GM18507 (cell line): ENCODE measurements around the gene FBN3.

Source experiments
- DNase-seq: peaks from one replicate; pipeline ENCODE4 v3.0.0; 2011; ENCODE audit warnings: low read depth; ENCODE audit not compliant: insufficient read length; ENCODE audit errors: extremely low spot score
- FAIRE-seq: peaks from 2 replicates; lab custom pipeline; 2011; peaks lifted over from hg19 to GRCh38; lab: Jason Lieb, UNC

The FBN3 gene

DNA sequence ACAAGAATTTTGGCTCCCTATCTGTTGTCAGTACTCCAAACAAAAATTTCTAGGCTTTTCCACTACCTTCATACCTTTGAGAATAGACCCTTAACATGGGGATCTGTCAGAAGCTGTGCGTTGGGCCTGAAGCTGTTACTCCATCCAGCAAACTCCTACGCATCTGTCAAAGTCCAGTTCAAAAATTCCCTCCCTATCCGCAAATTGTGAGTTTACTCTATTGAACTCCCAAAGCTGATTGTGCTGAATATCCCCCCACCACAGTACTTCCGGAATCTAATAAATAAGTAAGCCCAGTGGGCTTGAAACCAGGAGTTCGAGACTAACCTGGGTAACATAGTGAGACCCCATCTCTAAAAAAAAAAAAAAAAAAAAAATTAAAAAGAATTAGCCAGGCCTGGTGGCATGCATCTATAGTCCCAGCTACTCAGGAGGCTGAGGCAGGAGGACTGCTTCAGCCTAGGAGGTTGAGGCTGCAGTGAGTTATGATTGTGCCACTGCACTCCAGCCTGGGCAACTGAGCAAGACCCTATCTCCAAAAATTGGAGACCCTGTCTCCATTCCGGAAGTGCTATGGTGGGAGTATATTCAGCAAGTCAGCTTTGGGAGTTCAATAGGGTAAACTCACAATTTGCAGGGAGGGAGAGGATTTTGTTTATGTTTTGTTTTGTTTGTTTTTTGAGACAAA, 930 bp upstream of the FBN3 start:
- FAIRE-seq (no peak), DNase-seq (no peak)

DNA sequence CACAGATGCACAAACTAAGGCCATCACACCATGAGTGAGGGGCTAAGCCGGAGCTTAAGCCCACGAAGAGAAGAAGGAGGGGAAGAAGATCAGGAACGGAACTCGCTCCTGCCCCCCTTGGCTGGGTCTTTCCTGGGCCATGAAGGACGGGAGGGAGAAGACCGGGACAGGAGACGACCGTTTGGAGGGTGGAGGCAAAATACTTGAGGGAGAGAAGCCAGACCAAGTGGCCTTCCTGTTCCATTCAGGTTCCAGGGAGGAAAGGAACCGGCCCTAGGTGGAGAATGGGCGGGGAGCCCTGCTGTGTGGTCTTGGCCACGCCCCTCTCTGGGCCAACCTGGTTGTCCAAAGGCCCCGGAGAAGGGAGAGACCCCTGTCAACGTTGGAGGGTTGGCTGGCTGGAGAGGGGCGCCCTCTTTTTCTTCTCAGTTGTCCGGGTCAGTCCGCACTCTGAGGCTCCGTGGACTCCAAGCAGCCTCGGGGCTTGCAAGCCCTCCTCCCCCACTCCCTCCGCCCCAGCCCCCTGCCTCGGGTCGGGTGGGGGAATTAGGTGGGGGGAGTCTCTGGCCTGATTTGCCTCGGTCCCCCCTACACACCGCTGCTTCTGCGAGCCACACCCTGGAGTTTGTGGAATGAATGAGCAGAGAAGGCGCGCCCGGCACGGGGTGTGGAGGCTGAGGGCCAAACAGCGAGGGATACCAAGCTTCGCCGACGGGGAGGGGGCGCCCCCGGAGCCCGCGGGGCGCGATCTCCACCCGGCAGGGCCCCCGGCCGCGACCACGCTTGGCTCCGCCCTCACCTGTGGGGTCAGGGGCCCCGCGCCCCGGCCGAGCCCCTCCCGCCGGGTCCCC, 757 bp downstream of the FBN3 start:
- no peak for DNase-seq
- no peak for FAIRE-seq

DNA sequence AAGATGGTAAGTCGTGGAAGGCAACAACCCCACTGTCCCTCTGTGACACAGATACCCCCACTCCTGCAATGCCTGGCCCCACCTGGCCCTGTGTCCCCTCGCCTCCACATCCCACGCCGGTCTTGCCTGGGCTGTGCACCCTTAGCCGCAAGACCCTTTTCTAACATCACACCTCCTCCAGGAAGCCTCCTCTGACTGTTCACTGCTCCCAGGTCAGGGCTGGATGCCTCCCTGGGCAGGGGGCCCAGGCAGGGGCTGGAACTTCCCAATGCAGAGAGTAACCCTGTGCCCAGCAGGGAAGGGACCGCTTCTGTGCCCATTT, 1.3 kb downstream of the FBN3 start:
- DNase-seq (no peak), FAIRE-seq (no peak)

DNA sequence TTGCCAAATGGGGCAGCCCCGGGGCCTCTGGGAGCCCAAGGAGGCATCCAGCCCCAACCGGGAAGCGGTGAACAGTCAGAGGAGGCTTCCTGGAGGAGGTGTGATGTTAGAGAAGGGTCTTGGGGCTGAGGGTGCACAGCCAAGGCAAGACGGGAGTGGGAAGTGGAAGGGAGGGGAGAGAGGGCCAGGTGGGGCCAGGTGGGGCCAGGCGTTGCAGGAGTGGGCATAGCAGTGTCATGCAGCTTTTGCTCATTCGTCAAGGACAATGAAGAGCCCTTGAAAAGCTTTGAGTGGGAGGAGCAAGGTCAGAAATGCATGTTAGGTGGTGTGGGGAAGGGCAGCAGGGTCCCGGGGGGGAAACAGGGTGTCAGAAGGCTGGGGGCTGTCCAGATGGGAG, 1.8 kb downstream of the FBN3 start:
- no peak for FAIRE-seq
- no peak for DNase-seq

DNA sequence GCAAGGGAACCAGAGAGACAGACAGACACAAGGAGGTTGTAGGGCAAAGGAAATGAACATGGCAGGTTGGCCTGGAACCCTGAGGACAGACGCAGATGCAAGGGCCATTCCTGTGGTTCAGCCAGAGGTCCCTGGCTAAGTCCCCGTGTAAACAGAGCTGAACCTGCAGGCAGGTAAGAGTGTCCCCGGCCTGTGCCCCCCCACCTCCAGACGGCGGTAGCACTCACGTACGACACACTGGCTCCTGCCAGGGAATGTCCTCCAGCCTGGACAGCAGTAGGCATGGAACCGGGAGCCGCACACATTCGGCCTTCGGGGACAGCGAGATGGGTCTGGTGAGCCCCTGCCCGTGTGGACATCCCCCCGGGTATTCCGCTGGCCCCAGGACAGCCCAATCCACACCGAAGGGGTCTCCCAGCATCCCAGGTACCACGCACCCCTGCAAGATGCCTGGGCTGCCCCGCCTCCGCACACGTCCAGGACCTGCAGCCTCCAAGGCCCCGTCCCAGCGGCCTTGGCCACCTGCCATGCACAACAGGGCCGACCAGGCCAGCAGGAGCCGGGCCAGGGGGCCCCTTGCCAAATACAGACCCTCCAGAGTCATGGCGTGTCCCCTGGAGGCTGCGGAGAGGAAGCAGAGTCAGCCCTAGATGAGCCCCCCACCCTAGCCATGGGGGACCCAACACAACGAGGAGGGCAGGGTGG, 2.4 kb downstream of the FBN3 start:
- FAIRE-seq: no peak
- no peak for DNase-seq

DNA sequence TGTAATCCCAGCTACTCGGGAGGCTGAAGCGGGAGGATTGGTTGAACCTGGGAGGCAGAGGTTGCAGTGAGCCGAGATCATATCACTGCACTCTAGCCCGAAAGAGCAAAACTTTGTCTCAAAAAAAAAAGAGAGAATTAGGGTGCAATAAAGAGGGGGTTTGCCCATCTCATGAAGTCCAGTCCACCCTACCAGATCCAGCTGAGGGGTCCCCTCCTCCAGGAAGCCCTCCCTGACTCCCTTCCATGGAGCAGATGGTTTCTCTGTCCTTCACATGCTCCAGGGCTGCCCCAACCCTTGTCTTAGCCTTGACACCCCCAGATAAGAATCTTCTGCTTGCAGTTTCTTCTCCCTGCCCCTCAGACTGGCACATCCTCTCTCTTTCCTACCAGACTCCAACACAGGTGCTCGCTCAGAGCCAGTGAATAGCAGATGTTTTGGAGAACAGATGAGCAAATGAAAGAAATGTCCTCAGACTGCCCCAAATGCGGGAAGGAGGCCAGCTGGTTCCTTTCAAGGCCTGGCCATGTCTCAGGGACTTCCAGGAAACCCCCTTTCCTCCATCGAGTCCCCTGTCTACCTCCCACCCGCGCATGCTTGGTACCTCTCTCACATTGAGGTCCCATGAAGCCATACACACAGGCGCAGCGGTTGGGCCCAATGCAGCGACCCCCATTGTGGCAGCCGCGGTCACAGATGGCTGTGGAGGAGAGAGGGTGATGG, 5.0 kb downstream of the FBN3 start:
- FAIRE-seq (no peak), DNase-seq (no peak)

DNA sequence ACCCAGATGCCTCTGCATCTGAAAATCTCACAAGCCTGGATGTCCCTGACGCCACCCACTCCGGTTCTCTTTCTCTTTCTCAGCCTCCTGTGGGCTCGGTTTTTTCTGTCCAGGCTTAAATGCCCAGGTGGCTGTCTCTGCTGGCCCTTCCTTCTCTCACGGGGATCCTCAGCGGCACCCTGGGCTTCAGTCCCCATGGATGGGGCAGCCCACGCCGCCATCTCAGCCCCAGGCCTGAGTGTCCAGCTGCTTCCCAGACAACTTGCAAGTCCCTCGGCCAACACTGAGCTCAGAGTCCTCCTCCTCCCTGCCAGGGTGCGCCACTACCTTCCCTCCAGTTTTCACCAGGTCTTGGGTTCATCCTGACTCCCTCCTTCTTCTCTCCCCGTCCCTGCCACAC, 6.4 kb downstream of the FBN3 start:
- FAIRE-seq: no peak

DNA sequence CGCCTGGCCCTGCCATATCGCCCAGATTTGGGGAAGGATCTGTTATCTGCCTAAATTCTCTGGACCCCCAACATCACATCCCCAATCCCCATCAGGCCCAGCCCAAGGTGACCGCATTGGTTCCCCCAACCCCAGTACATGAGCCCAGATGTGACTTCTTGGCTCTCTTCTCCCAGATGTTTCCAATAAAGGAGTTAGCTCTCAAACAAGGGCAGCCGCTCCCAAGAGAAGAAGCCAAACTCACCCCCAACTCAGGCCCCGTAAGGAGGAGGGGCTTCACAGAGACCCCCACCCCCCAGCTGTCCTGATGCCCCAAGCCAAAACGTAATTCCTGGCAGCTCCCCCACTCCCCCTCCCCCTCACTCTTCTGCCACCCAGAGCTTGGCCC, 6.9 kb downstream of the FBN3 start:
- no peak for DNase-seq

More for the DNA sequence above, 6.4 kb downstream of the FBN3 start:
- no peak for DNase-seq

DNA sequence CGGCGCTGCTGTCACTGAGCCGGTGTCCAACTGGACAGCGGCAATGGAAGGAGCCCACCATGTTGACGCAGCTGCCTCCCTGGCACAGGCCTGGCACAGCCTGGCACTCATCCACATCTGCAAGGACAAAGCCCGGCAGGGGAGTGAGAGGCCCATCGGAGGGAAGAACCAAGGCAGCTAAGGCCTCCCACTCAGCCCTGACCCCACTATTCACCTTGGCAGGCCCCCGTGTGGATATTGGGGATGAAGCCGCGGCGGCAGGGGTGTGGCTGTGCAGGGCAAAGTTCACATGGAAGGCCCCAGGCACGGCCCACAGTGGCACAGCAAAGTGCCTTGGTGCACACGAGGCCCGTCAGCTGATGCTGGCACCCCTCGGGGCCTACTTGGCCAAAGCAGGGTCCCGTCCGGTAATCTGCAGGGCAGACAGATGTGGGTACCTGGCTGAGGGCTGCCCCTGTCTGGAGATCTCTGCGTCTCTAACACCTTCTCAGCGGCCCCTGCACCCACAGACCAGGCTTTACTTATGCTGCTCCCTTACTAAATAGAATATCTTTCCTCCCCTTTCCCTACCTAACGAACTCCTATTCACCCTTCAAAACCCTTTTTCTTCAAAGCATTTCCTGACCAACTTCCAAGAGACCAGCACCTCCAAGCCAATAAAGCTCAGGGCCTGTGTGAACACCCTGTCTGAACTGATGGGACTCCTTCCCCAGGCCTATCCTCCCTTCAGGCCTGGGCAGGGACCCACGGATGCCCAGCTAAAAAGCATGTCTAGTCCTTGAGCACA, 7.5 kb downstream of the FBN3 start:
- DNase-seq: no peak
- FAIRE-seq: no peak

More for the DNA sequence above, 6.9 kb downstream of the FBN3 start:
- no peak for FAIRE-seq

DNA sequence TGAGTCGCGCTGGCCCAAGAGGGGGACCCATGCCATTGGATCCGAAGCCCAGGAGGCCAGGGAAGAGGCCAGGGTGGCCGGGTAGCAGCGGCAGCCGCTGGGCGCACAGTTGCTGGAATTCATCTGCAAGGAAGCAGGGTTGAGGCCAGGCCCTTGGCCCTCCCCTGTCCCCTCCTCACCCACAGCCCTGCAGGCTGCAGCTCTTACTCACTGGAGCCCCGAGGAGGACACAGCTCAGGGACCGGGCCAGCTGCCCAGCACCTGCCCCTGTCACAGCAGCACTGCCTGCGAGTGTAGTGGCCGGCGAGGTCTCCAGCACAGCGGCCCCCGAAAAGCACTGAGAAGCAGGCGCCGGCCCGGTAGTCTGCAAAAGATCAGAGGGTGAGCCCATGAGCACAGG, 11.2 kb downstream of the FBN3 start:
- DNase-seq: no peak
- FAIRE-seq: no peak

DNA sequence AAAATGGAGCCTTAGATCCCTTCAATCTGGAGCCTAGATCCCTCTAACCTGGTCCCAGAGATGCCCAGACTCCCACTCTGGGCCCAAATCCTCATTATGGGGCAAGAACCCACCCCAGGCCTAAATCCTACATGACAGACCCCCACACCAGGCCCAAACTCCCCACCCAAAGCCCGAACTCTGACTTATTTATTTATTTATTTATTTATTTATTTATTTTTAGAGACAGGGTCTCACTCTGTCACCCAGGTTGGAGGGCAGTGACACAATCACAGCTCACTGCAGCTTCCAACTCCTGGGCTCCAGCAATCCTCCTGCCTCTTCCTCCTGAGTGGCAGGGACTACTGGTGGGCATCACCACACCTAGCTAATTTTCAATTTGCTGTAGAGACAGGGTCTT, 12.0 kb downstream of the FBN3 start:
- FAIRE-seq (no peak), DNase-seq (no peak)

DNA sequence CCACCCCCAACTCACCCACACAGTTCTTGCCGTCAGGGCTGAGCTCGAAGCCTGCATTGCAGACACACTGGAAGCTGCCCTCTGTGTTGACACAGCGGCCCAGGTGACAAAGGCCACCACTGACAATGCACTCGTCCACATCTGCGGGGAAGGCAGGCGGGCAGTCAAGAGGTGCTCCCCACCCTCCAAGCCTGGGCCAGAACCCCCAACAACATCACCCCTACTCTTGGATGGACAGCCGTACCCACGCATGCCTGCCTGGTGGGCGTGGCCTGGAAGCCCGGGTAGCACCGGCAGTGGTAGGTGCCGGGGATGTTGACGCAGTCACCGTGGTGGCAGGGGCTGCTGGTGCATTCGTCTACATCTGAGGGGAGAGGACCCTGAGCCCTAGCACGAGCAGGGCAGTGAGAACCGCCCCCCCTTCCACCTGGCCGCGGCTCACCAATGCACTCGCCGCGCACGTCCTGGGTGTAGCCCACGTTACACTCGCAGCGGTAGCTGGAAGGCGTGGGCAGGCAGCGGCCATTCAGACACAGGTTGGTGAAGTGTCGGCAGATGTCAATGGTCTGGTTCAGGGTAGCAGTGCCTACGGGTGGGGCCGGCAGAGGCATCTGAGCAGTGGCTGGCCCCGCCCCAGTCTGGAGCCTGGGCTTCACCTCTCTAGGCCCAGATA, 13.3 kb downstream of the FBN3 start:
- DNase-seq (no peak), FAIRE-seq (no peak)

DNA sequence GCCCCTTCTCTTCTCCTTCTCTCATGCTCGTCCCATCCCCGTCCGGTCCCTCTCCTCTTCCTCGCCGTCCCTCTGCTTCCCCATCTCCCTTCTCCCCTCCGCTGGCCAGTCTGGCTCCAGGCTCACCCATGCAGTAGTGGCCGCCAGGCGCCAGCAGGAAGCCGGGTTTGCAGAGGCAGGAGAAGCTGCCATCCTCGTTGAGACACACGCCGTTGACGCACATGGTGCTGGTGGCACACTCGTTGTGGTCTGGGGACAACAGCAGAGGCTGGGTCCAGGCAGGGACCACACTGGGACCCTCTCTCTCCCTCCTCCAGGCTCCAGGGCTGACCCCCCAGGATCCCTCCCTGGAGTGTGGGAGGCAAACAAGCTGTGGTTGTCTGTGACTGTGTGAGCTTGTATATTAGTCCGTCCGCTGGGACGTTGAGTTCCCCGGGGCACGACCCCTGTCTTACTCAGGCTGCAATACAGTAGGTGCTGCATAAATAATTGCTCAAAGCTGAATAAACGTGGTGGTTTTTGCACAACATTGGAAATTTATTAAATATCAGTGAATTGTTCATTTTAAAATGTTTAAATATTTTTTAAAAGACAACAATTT, 16.4 kb downstream of the FBN3 start:
- FAIRE-seq (no peak), DNase-seq (no peak)

DNA sequence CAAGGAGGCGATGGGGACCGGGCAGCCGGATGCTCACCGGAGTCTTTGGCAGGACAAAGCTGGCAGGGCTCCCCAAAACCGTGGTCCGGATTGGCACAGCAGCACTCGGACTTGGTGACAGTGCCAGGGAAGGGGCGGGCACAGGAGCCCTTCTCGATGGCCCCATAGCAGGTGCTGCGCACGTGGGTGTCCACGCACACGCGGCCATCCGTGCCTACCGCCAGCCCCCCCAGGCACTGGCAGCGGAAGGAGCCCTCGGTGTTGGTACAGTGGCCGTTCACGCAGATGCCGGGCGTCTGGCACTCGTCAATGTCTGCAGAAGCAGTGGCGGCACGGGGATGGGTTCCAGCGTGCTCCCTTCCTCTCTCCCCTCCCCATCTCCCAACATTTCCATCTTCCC, 17.9 kb downstream of the FBN3 start:
- DNase-seq: no peak
- FAIRE-seq: no peak

DNA sequence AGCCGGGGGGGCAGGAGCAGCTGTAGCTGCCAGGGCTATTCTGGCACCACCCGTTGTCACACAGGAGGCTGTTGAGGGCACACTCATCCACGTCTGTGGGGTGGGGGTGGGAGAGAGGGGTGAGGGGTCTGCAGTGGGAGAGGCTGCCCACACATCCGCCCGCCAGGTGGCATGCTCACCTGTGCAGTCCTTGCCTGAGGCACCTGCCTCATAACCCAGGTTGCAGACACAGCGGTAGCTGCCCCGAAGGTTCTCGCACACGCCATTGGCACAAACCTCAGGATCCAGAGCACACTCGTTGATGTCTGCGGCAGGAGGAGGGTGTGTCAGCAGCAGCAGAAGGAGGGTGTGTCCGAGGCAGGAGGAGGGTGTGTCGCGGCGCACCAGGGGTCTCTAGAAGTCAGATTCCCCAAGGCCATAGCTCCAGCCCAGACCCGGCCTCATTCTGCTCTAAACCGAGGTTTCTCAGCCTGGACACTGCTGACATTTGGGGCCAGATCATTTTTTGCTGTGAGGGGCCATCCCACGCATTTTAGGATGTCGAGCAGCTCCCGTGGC, 20.3 kb downstream of the FBN3 start:
- DNase-seq (no peak), FAIRE-seq (no peak)

DNA sequence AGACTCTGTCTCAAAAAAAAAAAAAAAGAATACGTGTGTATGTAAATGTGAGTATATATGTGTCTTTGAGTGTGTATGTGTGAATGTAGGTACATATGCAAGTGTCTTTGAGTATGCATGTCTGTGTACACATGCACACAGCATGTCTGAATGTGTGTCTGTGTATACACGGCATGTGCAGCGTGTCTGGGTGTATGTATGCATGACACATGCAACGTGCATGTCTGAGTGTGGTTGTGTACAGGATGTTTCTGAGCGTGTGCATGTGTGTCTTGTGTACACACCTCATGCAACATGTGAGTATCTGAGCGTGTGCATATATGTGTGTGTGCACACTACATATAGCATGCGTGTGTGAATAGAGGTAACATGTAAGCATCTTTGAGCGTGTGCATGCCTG, 20.8 kb downstream of the FBN3 start:
- FAIRE-seq: no peak
- no peak for DNase-seq

DNA sequence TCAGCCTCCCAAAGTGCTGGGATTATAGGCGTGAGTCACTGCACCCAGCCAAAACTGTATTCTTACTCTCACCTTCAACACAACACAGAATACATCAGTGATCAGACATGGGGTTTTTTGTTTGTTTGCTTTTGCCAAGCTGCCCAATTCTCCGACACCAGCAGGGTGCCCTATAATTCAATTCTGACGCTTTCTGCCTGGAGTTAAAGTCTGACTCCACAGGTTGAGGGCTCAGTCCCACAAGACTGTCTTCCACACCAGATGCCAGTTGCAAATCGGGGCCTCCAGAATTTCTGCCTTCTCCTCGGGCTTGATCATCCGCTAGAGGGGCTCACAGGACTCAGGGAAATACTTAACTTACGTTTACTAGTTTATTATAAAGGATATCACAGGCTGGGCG, 22.1 kb downstream of the FBN3 start:
- DNase-seq (no peak), FAIRE-seq (no peak)

DNA sequence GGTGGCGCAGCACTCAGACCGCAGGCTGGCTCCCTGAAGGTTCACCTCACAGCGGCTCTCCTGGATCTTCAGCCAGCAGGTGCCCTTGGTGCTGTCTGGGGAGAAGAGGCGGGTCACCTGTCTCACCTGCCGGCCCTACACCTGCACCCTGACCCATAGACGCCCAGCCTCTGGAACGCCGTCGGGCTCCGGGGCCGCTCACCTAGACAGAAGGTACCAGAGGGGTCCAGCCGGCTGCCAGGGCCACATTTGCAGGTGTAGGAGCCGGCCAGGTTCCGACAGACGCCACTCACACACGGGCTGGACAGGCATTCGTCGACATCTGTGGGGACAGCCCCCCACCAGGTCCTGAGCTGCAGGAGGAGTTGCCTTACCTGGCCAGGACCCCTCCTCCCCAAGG, 22.9 kb downstream of the FBN3 start:
- DNase-seq (no peak), FAIRE-seq (no peak)
